HS-27A (cell line): ENCODE results near the gene CKMT2.
"Not testable (repeated sequence)": the region's sequence is repeated elsewhere in the genome, so short reads cannot be mapped to it uniquely, and the experiment has no call there.

Experiments used
- DNase-seq: peaks from one replicate; pipeline ENCODE4 v3.0.0-alpha.2; 2012; ENCODE audit warnings: low read depth, missing footprints

Gene CKMT2

DNA sequence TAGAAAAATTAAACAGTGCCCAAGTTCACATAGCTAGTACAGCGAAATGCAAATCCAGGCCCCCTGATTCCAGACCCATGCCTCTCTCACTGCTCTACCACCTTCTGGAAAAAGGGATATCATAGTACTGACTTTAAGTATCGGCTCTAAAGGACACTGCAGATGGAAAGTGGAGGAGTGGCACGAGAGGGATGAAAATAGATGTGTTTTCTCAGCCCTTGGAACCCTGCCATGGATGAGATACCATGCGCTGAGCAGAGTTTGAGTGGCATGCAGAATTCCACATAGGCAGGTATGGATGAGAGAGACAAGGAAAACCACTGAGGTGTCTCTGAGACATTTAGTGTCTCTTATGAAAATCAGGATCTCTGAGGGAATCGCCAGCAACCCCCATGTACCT, 18.8 kb downstream of the CKMT2 start:
- DNase-seq: no peak

DNA sequence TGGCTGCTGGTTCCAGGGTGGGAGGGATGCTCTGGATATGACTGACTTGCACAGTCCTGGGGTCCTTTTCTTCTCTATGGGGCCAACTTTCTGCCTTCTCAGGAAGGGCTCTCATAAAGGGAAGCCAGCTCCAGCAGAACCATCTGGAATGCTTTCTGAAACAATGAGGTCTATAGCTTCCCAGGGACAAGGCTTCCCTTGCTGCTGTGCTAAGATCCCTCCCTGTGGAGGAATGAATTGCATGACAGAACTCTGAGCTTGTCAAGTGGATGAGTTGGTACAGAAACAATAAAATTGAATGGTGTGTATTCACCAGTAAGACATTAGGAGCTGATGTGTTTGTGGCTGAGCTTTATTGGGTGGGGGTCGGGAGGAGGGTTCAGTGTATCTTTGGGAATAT, 19.8 kb downstream of the CKMT2 start:
- DNase-seq: no peak

DNA sequence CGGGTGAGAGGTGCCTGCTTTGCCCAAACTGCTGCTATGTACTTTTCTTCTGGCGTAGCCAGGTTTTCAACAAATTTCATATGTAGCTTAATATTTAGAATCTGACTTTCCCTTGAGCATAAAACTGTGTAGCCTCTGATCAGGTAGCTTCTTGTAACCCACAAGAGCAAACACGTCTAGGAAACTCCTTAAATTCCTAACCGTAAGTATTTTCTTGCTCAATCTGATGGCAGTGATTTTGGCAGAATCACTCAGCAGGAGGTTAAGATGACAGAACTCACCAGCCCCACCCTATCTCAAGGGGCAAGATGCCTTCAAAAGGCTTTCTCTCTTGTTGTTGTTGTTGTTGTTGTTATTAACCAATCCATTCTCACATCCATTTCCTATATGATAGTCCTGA, 20.8 kb downstream of the CKMT2 start:
- DNase-seq: no peak

DNA sequence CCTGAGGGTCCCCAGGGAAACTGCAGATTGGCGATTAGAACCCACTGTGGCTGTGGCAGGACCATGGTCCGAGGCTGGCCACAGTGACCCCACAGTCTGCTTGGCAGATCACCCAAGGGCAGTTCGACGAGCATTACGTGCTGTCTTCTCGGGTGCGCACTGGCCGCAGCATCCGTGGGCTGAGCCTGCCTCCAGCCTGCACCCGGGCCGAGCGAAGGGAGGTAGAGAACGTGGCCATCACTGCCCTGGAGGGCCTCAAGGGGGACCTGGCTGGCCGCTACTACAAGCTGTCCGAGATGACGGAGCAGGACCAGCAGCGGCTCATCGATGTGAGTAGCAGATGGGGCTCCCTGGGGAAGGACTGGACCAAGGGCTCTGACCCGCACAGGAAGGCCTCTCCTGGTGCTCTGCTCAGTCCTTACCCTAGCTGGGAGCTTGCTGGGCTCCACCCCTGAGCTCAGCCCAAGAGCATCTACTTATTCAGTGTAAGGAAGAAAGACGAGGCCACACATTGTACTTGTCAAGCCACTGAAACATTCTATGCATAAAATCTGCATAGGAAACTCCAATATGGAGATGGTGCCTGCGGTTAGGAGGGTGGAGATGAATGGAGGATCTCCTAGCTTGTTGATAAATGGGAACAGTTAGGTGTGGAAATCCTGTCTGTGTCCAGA, 21.9 kb downstream of the CKMT2 start:
- DNase-seq: no peak

DNA sequence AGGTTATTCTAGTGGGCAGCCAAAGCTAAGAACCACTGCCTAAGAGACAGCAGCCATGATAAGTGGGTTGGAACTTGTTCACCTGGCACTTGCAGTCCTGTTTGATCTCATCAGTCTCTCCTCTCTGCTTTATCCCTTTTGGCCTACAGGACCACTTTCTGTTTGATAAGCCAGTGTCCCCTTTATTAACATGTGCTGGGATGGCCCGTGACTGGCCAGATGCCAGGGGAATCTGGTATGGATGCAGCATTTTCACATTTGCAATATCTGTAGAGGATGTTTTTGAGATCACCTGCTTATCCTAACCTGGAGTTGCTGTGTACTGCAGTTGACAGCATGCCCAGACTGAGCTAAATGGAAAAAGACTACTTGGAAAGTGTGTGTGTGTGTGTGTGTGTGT, 23.6 kb downstream of the CKMT2 start:
- no peak for DNase-seq

DNA sequence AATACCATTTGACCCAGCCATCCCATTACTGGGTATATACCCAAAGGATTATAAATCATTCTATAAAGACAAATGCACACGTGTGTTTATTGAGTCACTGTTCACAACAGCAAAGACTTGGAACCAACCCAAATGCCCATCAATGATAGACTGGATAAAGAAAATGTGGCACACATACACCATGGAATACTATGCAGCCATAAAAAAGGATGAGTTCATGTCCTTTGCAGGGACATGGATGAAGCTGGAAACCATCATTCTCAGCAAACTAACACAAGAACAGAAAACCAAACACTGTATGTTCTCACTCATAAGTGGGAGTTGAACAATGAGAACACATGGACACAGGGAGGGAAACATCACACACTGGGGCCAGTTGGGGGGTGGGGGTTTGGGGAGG, 29.7 kb downstream of the CKMT2 start:
- not testable (repeated sequence) for DNase-seq

DNA sequence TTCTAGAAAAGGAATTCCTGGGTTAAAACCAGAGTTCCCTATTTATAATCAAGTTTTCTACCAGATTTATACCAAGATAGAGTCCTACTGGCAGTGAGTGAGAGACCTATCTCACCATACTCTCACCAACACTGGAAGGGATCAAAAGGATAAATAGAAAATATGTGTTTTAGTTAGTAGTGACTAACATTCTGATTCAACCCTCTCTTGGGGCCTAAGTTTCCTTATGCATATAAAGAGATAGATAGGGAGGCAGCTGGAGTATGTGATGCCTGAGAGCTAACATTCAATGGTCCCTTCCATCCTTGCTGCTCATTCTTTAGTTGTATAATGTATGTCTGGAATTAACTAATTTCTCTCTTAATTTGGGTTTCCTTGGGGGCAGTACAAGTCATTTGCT, 32.0 kb downstream of the CKMT2 start:
- DNase-seq: no peak

DNA sequence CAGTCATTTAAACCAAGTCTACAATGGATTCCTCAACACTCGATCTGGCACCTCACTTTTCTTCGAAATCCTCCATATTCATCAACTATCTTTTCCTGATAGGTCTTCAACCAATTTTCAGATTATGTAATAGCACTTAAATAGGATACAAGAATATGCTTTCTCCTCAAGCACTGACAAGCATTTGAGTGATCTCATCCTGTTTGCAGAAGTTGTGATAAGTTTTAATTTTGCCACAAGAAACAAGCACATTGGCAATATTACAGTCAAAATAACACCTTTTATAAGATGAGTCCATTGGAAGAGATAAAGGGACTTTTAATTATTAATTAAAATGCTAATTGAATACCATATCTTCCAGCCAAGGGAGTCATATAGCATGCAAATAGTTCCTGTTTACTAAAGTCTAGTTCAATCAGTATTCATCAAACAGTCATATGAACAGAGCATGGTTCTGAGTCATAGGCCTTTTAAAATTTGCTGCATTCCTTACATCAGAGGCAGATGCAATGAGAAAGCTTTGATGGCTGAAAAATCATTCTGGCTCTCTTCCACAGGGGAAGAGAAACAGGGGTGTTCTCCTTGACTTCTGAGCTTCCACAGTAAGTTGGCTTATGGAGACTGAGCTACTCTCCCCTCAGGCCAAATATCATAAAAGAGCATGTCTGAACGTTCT, 35.5 kb downstream of the CKMT2 start:
- peak; percentile 9 for DNase-seq

DNA sequence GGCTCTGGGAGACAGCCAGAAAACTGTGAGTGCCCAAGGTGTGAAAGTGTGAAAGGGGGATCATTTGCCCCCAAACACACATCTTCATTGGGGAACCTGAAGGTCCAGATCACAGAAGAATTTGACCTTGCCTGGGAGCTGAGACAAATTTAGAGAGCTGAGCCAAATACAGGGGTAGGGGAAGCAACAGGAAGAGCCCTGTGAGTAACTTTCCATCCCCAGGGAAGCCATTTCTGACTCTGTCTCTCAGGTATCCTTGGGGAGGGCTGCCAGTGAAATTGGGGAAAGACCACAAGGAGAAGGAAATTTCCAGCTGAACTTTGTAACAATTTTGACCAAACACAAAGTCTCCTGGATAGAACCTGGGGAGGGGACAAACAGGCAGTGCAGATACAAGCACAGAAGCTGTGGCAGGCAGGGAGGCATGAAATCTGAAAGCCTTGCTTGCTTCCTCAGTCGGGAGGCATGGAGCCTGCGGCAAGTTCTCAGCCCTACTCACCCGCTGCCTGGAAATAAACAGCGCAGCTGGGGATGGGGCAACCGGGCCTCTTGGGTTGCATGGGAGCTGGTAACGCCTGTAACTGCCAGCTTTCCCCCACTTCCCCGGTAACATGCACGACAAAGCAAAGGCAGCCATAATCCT, 36.8 kb downstream of the CKMT2 start:
- no peak for DNase-seq

DNA sequence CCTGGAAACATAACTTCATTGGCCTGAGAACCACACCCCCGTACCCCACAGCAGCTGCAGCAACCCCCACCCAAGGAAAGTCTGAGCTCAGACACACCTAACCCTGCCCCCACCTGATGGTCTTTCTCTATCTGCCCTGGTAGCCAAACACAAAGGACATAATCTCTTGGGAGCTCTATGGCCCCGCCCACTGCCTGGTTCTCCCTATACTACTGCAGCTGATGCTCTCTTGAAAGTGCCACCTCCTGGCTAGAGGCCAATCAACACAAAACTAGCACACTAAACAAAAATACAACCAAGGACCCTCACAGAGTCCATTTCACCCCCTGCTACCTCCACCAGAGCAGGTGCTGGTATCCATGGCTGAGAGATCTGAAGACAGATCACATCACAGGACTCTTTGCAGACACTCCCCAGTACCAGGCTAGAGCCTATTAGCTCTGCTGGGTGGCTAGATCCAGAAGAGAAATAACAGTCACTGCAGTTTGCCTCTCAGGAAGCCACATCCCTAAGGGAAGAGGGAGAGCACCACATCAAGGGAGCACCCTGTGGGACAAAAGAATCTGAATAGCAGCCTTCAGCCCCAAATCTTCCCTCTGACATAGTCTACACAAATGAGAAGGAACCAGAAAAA, 37.4 kb downstream of the CKMT2 start:
- not testable (repeated sequence) for DNase-seq

DNA sequence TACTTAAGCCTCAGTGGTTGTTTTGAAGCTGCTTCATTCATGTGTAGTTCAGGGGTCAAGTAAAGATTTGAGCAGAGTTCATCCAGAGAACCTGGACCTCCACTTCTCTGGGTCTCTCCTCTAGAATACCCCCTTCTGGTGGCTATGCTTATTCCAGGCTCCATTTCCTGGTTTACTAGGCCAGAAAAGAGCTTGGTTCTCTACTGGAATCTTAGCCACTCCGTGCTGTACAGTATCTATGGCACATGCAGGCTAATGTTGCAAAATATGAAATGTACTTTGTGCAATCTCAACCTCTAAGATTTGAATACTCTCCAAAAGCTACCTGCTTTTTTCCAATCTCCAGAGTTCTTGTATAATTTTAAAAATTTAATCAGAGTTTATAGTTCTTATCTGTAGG, 50.9 kb downstream of the CKMT2 start:
- DNase-seq: no peak

DNA sequence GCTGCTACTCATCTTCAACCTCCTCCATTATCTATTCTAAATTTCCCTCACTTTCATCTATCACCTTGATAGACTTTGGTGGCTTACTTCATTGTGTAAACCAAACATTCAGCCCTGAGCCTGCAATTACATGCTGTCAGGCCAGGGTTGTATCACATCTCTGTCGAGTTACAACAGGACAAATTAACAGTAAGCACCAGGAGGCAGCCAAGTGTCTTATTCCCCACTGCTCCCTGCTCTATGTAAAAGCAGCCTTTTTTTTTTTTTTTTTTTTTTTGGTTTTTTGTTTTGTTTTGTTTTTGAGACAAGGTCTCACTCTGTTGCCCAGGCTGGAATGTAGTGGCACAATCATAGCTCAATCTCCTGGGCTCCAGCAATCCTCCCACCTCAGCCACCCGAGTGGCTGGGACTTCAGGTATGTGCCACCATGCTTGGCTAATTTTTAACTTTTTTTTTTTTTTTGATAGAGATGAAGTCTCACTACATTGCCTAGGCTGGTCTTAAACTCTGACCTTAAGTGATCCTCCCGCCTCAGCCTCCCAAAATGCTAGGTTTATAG, 53.0 kb downstream of the CKMT2 start:
- DNase-seq: no peak

DNA sequence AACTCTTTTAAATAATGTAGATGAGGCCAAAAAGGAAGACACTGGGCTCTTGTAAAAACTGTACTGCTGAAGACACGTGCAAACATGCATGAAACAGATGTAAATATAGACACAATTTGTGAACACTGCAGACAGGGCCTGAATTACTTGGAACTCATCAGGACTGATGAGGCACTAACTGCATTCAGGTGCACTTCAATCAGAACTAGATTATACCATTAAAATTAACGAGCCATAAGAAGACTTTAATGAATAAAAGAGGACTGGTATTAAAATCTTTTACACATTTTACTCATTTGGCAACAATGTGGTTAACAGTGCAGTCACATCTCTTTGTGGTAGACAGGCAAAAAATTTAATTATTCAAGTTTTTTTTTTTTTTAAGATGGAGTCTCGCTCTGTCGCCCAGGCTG, 54.9 kb downstream of the CKMT2 start:
- no peak for DNase-seq

DNA sequence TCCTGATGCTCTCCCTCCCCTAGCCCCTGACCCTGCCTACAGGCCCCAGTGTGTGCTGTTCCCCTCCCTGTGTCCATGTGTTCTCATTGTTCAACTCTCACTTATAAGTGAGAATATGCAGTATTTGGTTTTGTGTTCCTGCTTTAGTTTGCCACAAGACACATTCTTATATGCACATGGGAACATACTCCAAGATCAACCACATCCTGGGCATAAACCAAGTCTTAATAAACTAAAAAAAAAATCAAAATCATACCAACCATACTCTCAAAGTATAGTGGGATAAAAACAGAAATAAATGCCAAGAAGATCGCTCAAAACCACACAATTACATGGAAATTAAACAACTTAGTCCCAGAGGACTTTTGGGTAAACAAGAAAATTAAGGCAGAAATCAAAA, 57.0 kb downstream of the CKMT2 start:
- no peak for DNase-seq

DNA sequence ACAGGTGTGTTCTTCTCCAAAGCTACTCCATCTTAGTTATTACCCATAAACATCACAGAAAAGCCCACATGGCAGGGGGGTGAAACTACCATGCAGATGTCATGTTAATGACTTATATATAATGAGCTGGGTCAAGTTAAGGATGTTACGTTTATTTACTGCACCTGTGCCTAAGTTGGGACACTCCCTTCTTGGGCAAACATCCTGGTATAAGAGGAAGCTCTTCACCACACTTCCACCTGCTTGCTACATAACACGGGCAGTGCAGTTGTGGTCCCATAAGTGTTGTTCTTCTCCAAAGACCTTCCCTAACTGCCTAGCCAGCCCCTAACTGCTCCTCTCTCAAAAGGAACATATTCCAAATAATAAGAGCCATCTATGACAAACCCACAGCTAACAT, 59.0 kb downstream of the CKMT2 start:
- DNase-seq: no peak

DNA sequence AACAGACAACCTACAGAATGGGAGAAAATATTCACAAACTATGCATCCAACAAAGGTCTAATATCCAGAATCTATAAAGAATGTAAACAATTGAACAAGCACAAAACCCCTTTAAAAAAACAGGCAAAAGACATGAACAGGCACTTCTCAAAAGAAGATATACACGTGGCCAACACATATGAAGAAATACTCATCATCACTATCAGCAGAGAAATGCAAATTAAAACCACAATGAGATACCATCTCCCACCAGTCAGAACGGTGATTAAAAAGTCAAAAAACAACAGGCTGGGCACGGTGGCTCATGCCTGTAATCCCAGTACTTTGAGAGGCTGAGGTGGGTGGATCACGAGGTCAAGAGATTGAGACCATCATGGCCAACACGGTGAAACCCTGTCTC, 60.9 kb downstream of the CKMT2 start:
- DNase-seq: not testable (repeated sequence)

DNA sequence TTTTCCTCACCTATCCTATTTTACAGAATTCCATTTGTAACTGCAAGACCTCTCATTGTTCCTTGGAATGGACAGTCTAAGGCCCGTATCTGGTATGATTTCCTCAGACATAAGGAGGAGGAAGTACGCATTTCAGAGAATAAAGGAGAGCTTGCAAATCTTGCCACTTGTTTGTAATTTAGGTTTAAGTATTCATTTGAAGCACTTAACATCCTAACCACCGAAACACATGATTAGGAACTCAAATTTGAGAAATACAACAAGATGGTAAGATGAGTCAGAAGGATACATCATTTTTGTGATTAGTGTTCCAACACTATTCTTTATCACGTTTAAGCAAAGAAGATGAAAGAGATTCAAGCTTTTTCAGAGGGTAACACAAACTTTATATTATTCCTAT, 64.4 kb downstream of the CKMT2 start:
- no peak for DNase-seq

DNA sequence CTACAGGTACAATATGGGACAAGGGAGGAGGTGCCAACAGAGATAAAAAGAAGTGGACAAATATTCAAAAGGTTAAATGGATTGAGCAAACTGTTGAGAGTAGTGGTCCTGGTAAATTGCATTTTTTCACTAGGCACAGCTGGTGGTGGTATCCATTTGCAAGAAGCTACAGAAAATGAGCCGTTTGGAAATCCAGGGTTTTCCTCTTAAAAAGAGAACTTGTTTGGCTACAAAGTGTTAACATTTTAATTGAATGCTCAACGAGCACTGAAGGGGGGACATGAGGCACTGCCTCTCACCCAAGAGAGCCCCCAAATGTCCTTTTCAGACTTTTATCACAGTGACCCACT, 67.8 kb downstream of the CKMT2 start:
- no peak for DNase-seq

DNA sequence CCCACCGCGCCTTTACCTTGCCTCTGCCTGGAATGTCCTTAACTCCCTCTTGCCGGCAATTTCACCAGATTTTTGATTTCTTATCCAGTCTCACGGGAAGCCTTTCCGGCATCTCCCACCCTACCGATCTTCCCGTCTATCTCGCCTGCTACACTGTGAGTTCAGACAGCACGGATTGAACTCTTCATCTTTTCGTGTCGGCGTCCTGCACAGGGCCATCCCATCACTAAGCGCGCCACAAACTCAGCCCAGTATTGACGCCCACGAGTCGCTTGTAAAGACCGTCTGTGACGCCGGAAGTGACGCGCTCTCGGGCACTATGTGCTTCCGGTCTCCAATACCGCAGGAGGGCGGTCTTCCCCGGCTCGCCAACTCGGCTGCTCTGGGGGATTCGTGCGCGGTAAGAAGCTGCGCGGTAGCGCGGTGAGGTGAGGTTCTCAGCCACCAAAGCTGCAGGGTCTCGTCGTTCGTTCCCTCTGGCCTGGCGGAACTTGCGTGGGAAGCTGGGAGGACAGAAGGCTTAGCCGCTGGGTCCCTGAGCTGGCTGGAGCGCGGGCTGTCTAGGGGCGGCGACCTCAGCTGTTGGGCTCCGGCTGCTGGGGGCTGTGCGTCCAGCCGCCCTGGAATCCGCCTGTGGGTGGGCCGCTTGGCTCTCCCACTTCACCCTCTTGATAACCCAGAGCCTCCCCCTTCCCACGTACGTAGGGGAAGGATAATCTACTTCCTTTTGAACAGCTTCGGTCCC, 68.3 kb downstream of the CKMT2 start, which contains the start of gene ZCCHC9:
ZCCHC9 (plus strand) TSS at position 317 of the 745 bp plus-strand sequence. CDS start 3,171 bp downstream, outside the sequence.
- DNase-seq: peak; percentile 66

DNA sequence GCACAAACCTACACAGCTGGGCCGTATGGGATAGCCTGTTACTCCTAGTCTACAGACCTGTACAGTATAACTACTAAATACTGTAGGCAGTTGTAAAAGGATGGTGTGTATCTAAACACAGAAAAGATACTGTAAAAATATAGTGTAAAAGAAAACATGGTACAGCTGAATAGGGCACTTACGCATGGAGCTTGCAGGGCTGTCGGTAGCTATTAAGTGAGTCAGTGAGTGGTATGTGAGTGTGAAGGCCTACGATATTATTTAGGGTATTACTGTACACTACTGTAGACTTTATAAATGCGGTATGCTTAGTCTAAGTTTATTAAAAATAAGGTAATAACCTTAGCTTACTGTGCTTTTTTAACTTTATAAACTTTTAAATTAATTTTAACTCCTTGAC, 69.5 kb downstream of the CKMT2 start:
- no peak for DNase-seq

DNA sequence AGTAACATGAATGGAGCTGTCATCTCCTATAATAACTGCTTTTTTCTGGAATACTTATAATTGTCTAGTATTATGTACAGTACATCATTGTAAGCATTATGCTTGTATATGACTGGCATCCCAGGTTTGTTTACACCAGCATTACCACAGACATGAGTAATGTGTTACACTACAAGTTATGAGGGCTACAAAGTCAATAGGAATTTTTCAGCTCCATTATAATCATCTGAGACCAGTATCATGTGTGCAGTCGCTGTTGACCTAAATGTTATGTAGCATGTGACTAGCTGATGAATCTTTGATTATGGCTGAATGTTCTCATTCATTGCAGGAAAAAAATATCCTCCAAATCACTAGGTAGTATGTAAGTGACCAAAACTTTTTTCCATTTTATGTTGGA, 70.4 kb downstream of the CKMT2 start:
- DNase-seq: no peak

DNA sequence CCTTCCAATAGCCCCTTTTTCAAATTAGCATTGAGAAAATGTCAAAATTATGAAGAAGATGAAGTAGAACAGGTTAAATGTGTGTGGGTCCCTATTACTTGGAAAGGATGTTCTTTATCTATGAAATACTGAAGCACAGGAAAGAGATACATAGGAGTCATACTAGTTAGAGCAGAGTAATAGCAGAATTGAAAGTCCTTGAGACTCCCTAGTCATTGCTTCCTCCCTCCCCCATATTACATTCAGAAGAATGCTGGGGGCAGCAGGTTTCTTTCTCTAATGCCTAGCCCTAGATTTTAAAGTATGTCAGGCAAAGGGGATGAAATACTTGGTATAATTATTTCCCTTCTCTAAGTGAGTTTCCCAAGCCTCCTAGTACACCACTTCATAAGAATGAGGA, 72.7 kb downstream of the CKMT2 start:
- no peak for DNase-seq
